WTC11 (cell line): ENCODE measurements around the gene UBASH3A. TPM values are rescaled to one million over a fixed set of nuclear protein-coding genes. Genes with fewer than 3 reads are reported as not detected.

ENCODE experiments used
- ATAC-seq: fragments of 200-7000 bp; cut with Tn5 transposase; 2 replicates; pipeline ENCODE4 v1.10.0; 2021; ENCODE audit warnings: mild to moderate bottlenecking, moderate library complexity
- CTCF ChIA-PET: fragments of 300-600 bp; sonication (Branson Sonifier 250); formaldehyde crosslinking; loops from one replicate; lab custom pipeline; 2021; ENCODE audit warnings: antibody characterized with exemption; lab: Charles Lee
- POLR2A ChIA-PET: fragments of 350-600 bp; sonication (Branson Sonifier 250); formaldehyde crosslinking; loops from one replicate; lab custom pipeline; 2021; ENCODE audit warnings: antibody characterized with exemption; lab: Charles Lee
- DNase-seq: peaks from one replicate; pipeline ENCODE4 v3.0.0; 2021; ENCODE audit warnings: low spot score
- H3K27ac Mint-ChIP-seq: 2 replicates; pipeline ENCODE4 v1.8.0; 2021; ENCODE audit warnings: mixed read lengths
- H3K27me3 Mint-ChIP-seq: 2 replicates; pipeline ENCODE4 v1.8.0; 2021; ENCODE audit warnings: low read depth, mild to moderate bottlenecking, moderate library complexity, mixed read lengths
- H3K36me3 Mint-ChIP-seq: 2 replicates; pipeline ENCODE4 v1.8.0; 2021; ENCODE audit warnings: mixed read lengths
- H3K4me1 Mint-ChIP-seq: 2 replicates; pipeline ENCODE4 v1.8.0; 2022; ENCODE audit warnings: mixed read lengths
- H3K4me3 Mint-ChIP-seq: 2 replicates; pipeline ENCODE4 v1.8.0; 2021; ENCODE audit warnings: mild to moderate bottlenecking, moderate library complexity, mixed read lengths
- H3K9me3 Mint-ChIP-seq: 2 replicates; pipeline ENCODE4 v1.8.0; 2021; ENCODE audit warnings: mixed read lengths
- AFF4 ChIP-seq: sonication (generic); formaldehyde crosslinking; IDR thresholded peaks from 2 replicates; pipeline ENCODE4 v1.8.1; 2023; ENCODE audit warnings: mild to moderate bottlenecking, missing genetic modification reagents, borderline replicate concordance
- ATF1 ChIP-seq: sonication (generic); formaldehyde crosslinking; IDR thresholded peaks from 2 replicates; pipeline ENCODE4 v1.8.1; 2023; ENCODE audit warnings: mild to moderate bottlenecking, moderate library complexity, missing genetic modification reagents
- ATF3 ChIP-seq: sonication (generic); formaldehyde crosslinking; conservative IDR thresholded peaks from 2 replicates; pipeline ENCODE4 v1.8.1; 2022; ENCODE audit warnings: mild to moderate bottlenecking, missing genetic modification reagents
- CBFB ChIP-seq: sonication (generic); formaldehyde crosslinking; IDR thresholded peaks from 2 replicates; pipeline ENCODE4 v1.8.1; 2022; ENCODE audit warnings: mild to moderate bottlenecking, low read depth, missing genetic modification reagents
- CREM ChIP-seq: sonication (generic); formaldehyde crosslinking; IDR thresholded peaks from 2 replicates; pipeline ENCODE4 v1.8.1; 2022; ENCODE audit warnings: mild to moderate bottlenecking, missing genetic modification reagents, moderate library complexity
- E2F1 ChIP-seq: sonication (generic); formaldehyde crosslinking; IDR thresholded peaks from 2 replicates; pipeline ENCODE4 v1.8.0; 2022; ENCODE audit warnings: mild to moderate bottlenecking, missing genetic modification reagents
- FOXP4 ChIP-seq: sonication (generic); formaldehyde crosslinking; IDR thresholded peaks from 2 replicates; pipeline ENCODE4 v1.8.0; 2022; ENCODE audit warnings: mild to moderate bottlenecking, missing genetic modification reagents
- HMGA2 ChIP-seq: fragments of 250-450 bp; sonication (Bioruptor Pico); IDR thresholded peaks from 2 replicates; pipeline ENCODE4 v1.4.0; 2021; ENCODE audit warnings: mild to moderate bottlenecking, moderate library complexity
- JAZF1 ChIP-seq: fragments of 250-450 bp; sonication (Bioruptor Pico); IDR thresholded peaks from 2 replicates; pipeline ENCODE4 v1.9.0; 2021; ENCODE audit warnings: moderate library complexity, mild to moderate bottlenecking, inconsistent platforms
- KAT7 ChIP-seq: sonication (generic); formaldehyde crosslinking; IDR thresholded peaks from 2 replicates; pipeline ENCODE4 v1.8.1; 2023; ENCODE audit warnings: missing genetic modification reagents, mild to moderate bottlenecking, borderline replicate concordance
- MAX ChIP-seq: sonication (generic); formaldehyde crosslinking; IDR thresholded peaks from 2 replicates; pipeline ENCODE4 v1.8.0; 2022; ENCODE audit warnings: mild to moderate bottlenecking, missing genetic modification reagents
- MLX ChIP-seq: sonication (generic); formaldehyde crosslinking; IDR thresholded peaks from 2 replicates; pipeline ENCODE4 v1.8.1; 2023; ENCODE audit warnings: mild to moderate bottlenecking, missing genetic modification reagents, moderate library complexity
- NFYB ChIP-seq: sonication (generic); formaldehyde crosslinking; conservative IDR thresholded peaks from 2 replicates; pipeline ENCODE4 v1.8.0; 2022; ENCODE audit warnings: low read depth, missing genetic modification reagents
- NR1H2 ChIP-seq: sonication (generic); formaldehyde crosslinking; IDR thresholded peaks from 2 replicates; pipeline ENCODE4 v1.9.0; 2021; ENCODE audit warnings: mild to moderate bottlenecking, moderate library complexity, missing genetic modification reagents
- PREB ChIP-seq: sonication (generic); formaldehyde crosslinking; IDR thresholded peaks from 2 replicates; pipeline ENCODE4 v1.8.1; 2022; ENCODE audit warnings: mild to moderate bottlenecking, missing genetic modification reagents, moderate library complexity, borderline replicate concordance
- RORB ChIP-seq: fragments of 250-450 bp; sonication (Bioruptor Pico); IDR thresholded peaks from 2 replicates; pipeline ENCODE4 v1.9.0; 2021; ENCODE audit warnings: mild to moderate bottlenecking
- TCF7 ChIP-seq: sonication (generic); formaldehyde crosslinking; IDR thresholded peaks from 2 replicates; pipeline ENCODE4 v1.8.0; 2022; ENCODE audit warnings: mild to moderate bottlenecking, low read depth, missing genetic modification reagents, moderate library complexity
- USF2 ChIP-seq: sonication (generic); formaldehyde crosslinking; IDR thresholded peaks from 2 replicates; pipeline ENCODE4 v1.8.1; 2023; ENCODE audit warnings: mild to moderate bottlenecking, missing genetic modification reagents, moderate library complexity
- ZNF232 ChIP-seq: sonication (generic); formaldehyde crosslinking; IDR thresholded peaks from 2 replicates; pipeline ENCODE4 v1.8.0; 2022; ENCODE audit warnings: mild to moderate bottlenecking, missing genetic modification reagents
- ZNF281 ChIP-seq: sonication (generic); formaldehyde crosslinking; IDR thresholded peaks from 2 replicates; pipeline ENCODE4 v1.8.0; 2023; ENCODE audit warnings: mild to moderate bottlenecking, missing genetic modification reagents
- total RNA-seq: library from RNA; stranded (reverse); gene quantifications from 3 replicates; pipeline ENCODE4 v1.2.3, GENCODE V29; 2021

Gene UBASH3A
- total RNA-seq, 1 experiment from 2014 or later = not detected

GRCh38 chr21:42434884-42435283, 31.2 kb downstream of the UBASH3A start:
- peaks cover 11% of the 10 kb centered on the region; the same call in 1 of the 2 replicates for H3K27me3 Mint-ChIP-seq
- TF ChIP-seq RORB (CRISPR knock-in tag) (no peak), CBFB (CRISPR knock-in tag) (no peak), AFF4 (CRISPR knock-in tag) (no peak), ATF3 (no peak), PREB (CRISPR knock-in tag) (no peak), ZNF281 (CRISPR knock-in tag) (no peak), MLX (CRISPR knock-in tag) (no peak), NR1H2 (no peak), USF2 (CRISPR knock-in tag) (no peak), E2F1 (no peak), MAX (CRISPR knock-in tag) (no peak), NFYB (CRISPR knock-in tag) (no peak)
- H3K9me3 Mint-ChIP-seq = peaks cover 37% of the 10 kb centered on the region
- ATAC-seq (no peak), DNase-seq (no peak)
- no peak overlapping the region for H3K27ac Mint-ChIP-seq
- ChIA-PET POLR2A (no interaction called here), CTCF (no interaction called here)
- H3K36me3 Mint-ChIP-seq = peaks cover 3% of the 10 kb centered on the region; the same call in 1 of the 2 replicates
- no peaks in the 10 kb centered on the region for H3K4me1 Mint-ChIP-seq
- no peak overlapping the region for H3K4me3 Mint-ChIP-seq

- CTCF ChIA-PET = no interaction called here
- TF ChIP-seq NR1H2 (no peak), CREM (no peak), ZNF232 (no peak), KAT7 (no peak), CBFB (CRISPR knock-in tag) (no peak), USF2 (CRISPR knock-in tag) (no peak), JAZF1 (CRISPR knock-in tag) (no peak), ATF1 (no peak), FOXP4 (CRISPR knock-in tag) (no peak), TCF7 (CRISPR knock-in tag) (no peak), HMGA2 (no peak)
Measured at GRCh38 chr21:42435401-42435800, 31.7 kb downstream of the UBASH3A start.

More at GRCh38 chr21:42435401-42435800, 31.7 kb downstream of the UBASH3A start:
- ATAC-seq (no peak), DNase-seq (no peak)
- H3K9me3 Mint-ChIP-seq = peaks cover 37% of the 10 kb centered on the region
- no peak overlapping the region for H3K27ac Mint-ChIP-seq
- H3K4me1 Mint-ChIP-seq = no peaks in the 10 kb centered on the region
- H3K36me3 Mint-ChIP-seq = peaks cover 3% of the 10 kb centered on the region; the same call in 1 of the 2 replicates
- H3K4me3 Mint-ChIP-seq = no peak overlapping the region
- POLR2A ChIA-PET = no interaction called here
- peaks cover 11% of the 10 kb centered on the region; the same call in 1 of the 2 replicates for H3K27me3 Mint-ChIP-seq
